GM12878 (cell line): Measurements from ENCODE around the gene TRANK1. TPM values are rescaled to one million over a fixed set of nuclear protein-coding genes. Genes with fewer than 3 reads are reported as not detected.
A peak's percentile ranks its signal among the peaks of the same experiment; 100 is the strongest.

Source experiments
- ATAC-seq: fragments of 200-7000 bp; cut with Tn5 transposase; 3 replicates; pipeline ENCODE4 v1.9.1; 2020; ENCODE audit warnings: mild to moderate bottlenecking, moderate library complexity
- BruUV-seq: library from RNA; stranded (reverse); fragments of 400-500 nt; replicated peaks from 2 replicates; lab custom pipeline; 2021; lab: Mats Ljungman, UMichigan
- CTCF ChIA-PET: fragments of 300-600 bp; sonication (Branson Sonifier 250); formaldehyde crosslinking; extraction: SDS; loops from one replicate; lab custom pipeline; 2021; ENCODE audit warnings: inconsistent platforms; lab: Yijun Ruan, JAX
- POLR2A ChIA-PET: fragments of 350-600 bp; formaldehyde crosslinking; extraction: SDS; loops from one replicate; lab custom pipeline; 2021; ENCODE audit warnings: inconsistent platforms; lab: Charles Lee
- RAD21 ChIA-PET: fragments of 300-600 bp; sonication (Branson Sonifier 250); formaldehyde crosslinking; loops from one replicate; lab custom pipeline; 2023; ENCODE audit warnings: antibody characterized with exemption; ENCODE audit not compliant: unreplicated experiment; lab: Charles Lee
- SMC1A ChIA-PET: fragments of 300-600 bp; sonication (Branson Sonifier 250); formaldehyde crosslinking; loops from one replicate; lab custom pipeline; 2023; ENCODE audit not compliant: unreplicated experiment, uncharacterized antibody; lab: Charles Lee
- DNase-seq: peaks from one replicate; pipeline ENCODE4 v3.0.0-alpha.2; 2011; ENCODE audit warnings: low read depth, low spot score
- FAIRE-seq: peaks from 3 replicates; lab custom pipeline; 2011; peaks lifted over from hg19 to GRCh38; lab: Jason Lieb, UNC
- H2AFZ ChIP-seq: 2 replicates; pipeline ENCODE4 v1.6.0; 2011; ENCODE audit warnings: low read depth, low read length, control low read depth; ENCODE audit not compliant: control insufficient read depth
- H3K27ac ChIP-seq: 2 replicates; pipeline ENCODE4 v1.5.1; 2011; ENCODE audit warnings: control low read depth; ENCODE audit not compliant: control insufficient read depth, insufficient read depth
- H3K27me3 ChIP-seq, 2 experiments: replicated peaks in 1 of 2; 2 replicates each; pipeline versions ENCODE4 v1.6.0 to v1.6.1; 2011; ENCODE audit warnings: low read length in 1 of 2; ENCODE audit not compliant: control insufficient read depth in 2 of 2, insufficient read depth in 2 of 2
- H3K36me3 ChIP-seq, 2 experiments: 2 replicates each; pipeline ENCODE4 v1.5.1; 2011; ENCODE audit warnings: low read length in 1 of 2; ENCODE audit not compliant: control insufficient read depth in 2 of 2, insufficient read depth in 2 of 2
- H3K4me1 ChIP-seq: 2 replicates; pipeline ENCODE4 v1.6.1; 2011; ENCODE audit warnings: mild to moderate bottlenecking, low read length, moderate library complexity, mixed read lengths; ENCODE audit not compliant: control insufficient read depth, insufficient read depth
- H3K4me2 ChIP-seq: 2 replicates; pipeline ENCODE4 v1.6.0; 2011; ENCODE audit warnings: control low read depth; ENCODE audit not compliant: control insufficient read depth, insufficient read depth
- H3K4me3 ChIP-seq: fragments of 200-600 bp; sonication (generic); 2 replicates; pipeline ENCODE4 v1.5.1; 2016
- H3K79me2 ChIP-seq: 2 replicates; pipeline ENCODE4 v1.6.0; 2011; ENCODE audit warnings: low read length; ENCODE audit not compliant: control insufficient read depth, insufficient read depth
- H3K9ac ChIP-seq: 2 replicates; pipeline ENCODE4 v1.8.0; 2011; ENCODE audit warnings: low read length, control low read depth, mixed read lengths; ENCODE audit not compliant: control insufficient read depth, insufficient read depth
- H3K9me3 ChIP-seq: replicated peaks from 3 replicates; pipeline ENCODE4 v1.5.1; 2011; ENCODE audit warnings: mild to moderate bottlenecking, low read length; ENCODE audit not compliant: control insufficient read depth, insufficient read depth
- H4K20me1 ChIP-seq: 2 replicates; pipeline ENCODE4 v1.6.0; 2011; ENCODE audit not compliant: control insufficient read depth, insufficient read depth
- BRCA1 ChIP-seq: IDR thresholded peaks from 2 replicates; pipeline ENCODE4 v1.6.1; 2011; ENCODE audit warnings: low read depth, low read length, improper control_type of control experiment
- CREB1 ChIP-seq: IDR thresholded peaks from 2 replicates; pipeline ENCODE4 v1.6.1; 2012; ENCODE audit warnings: low read depth, mild to moderate bottlenecking, inconsistent platforms
- ESRRA ChIP-seq: IDR thresholded peaks from 2 replicates; pipeline ENCODE4 v1.6.1; 2012; ENCODE audit warnings: mild to moderate bottlenecking, low read length, improper control_type of control experiment
- FOS ChIP-seq: IDR thresholded peaks from 3 replicates; pipeline ENCODE4 v1.6.1; 2011; ENCODE audit warnings: borderline replicate concordance; ENCODE audit not compliant: insufficient read length; ENCODE audit errors: extremely low read depth
- FOXM1 ChIP-seq: IDR thresholded peaks from 2 replicates; pipeline ENCODE4 v1.6.1; 2012; ENCODE audit warnings: low read depth, mild to moderate bottlenecking, inconsistent platforms, low read length, moderate library complexity
- GATAD2B ChIP-seq: fragments of 450-650 bp; conservative IDR thresholded peaks from 2 replicates; pipeline ENCODE4 v1.6.1; 2017; ENCODE audit warnings: low read depth, mild to moderate bottlenecking, moderate library complexity
- IRF4 ChIP-seq: IDR thresholded peaks from 2 replicates; pipeline ENCODE4 v1.6.1; 2011; ENCODE audit warnings: low read depth, low read length
- JUND ChIP-seq: IDR thresholded peaks from 2 replicates; pipeline ENCODE4 v1.6.1; 2012; ENCODE audit warnings: low read depth, mild to moderate bottlenecking, low read length, improper control_type of control experiment, moderate library complexity
- KDM1A ChIP-seq: fragments of 200-600 bp; sonication (generic); IDR thresholded peaks from 2 replicates; pipeline ENCODE4 v1.6.1; 2016; ENCODE audit warnings: borderline replicate concordance
- MEF2B ChIP-seq: fragments of 450-650 bp; IDR thresholded peaks from 2 replicates; pipeline ENCODE4 v1.6.1; 2018; ENCODE audit warnings: mild to moderate bottlenecking, moderate library complexity; ENCODE audit not compliant: partially characterized antibody, poor library complexity, severe bottlenecking
- NR2F1 ChIP-seq: fragments of 450-650 bp; conservative IDR thresholded peaks from 2 replicates; pipeline ENCODE4 v1.6.1; 2017; ENCODE audit warnings: mild to moderate bottlenecking
- RBBP5 ChIP-seq: fragments of 200-600 bp; sonication (generic); conservative IDR thresholded peaks from 2 replicates; pipeline ENCODE4 v1.6.1; 2016
- SMAD5 ChIP-seq: IDR thresholded peaks from 2 replicates; pipeline ENCODE4 v1.6.1; 2016; ENCODE audit warnings: antibody characterized with exemption, low read depth
- ZNF274 ChIP-seq: IDR thresholded peaks from one replicate; pipeline ENCODE4 v1.8.0; 2011; ENCODE audit not compliant: insufficient read length, insufficient read depth
- ZZZ3 ChIP-seq: IDR thresholded peaks from 2 replicates; pipeline ENCODE4 v1.6.1; 2011; ENCODE audit warnings: low read depth; ENCODE audit not compliant: control insufficient read depth, insufficient read length
- WGBS: methylation state at CpG from one replicate; pipeline ENCODE4 v1.1.6; 2016; ENCODE audit warnings: low lambda C conversion rate; ENCODE audit not compliant: insufficient replicate concordance, insufficient coverage; ENCODE audit errors: missing lambda C conversion rate; 5-methylcytosine and 5-hydroxymethylcytosine counted together
- in situ Hi-C: fragments of 300-500 bp; cut with MboI; formaldehyde crosslinking; loops from 9 replicates; pipeline ENCODE4 v1.14.3; 2018; ENCODE audit warnings: mixed read lengths
- intact Hi-C: fragments of 100-400 bp; cut with micrococcal nuclease; formaldehyde crosslinking; loops from one replicate; pipeline ENCODE4 v1.14.2; 2022; ENCODE audit not compliant: unreplicated experiment
- polyA plus RNA-seq, 11 experiments: library from polyadenylated mRNA; depleted of rRNA in 4 of 11; unstranded in 6 of 11; stranded (reverse) in 5 of 11; fragments of >200 nt; fragmentation: Nextera tagmentation in 4 of 11; fragmentation: Illumina TruSeq in 1 of 11; extraction: Ambion mirVana in 4 of 11; extraction: Trizol in 1 of 11; gene quantifications; 1 replicate in 1 of 11; 2 replicates in 10 of 11; pipeline versions ENCODE4 v1.2.1 to v1.2.3, GENCODE V29; 2011 to 2016; ENCODE audit warnings: inconsistent platforms in 2 of 11, missing spikeins in 2 of 11, low read depth in 1 of 11
- total RNA-seq, 4 experiments: library from RNA; depleted of rRNA in 3 of 4; stranded (reverse); fragments of >200 nt in 3 of 4; fragmentation: Illumina TruSeq in 1 of 4; extraction: Trizol in 1 of 4; gene quantifications; 2 replicates each; pipeline versions ENCODE4 v1.2.1 to v1.2.3, GENCODE V29; 2013 to 2021
- TF ChIP-seq, protein P1 (sequence below): IDR thresholded peaks from 2 replicates; pipeline ENCODE4 v1.6.1; 2012; ENCODE audit warnings: low read length, inconsistent platforms
- TF ChIP-seq, protein P2 (sequence below): fragments of 450-650 bp; IDR thresholded peaks from 2 replicates; pipeline ENCODE4 v1.6.1; 2016; ENCODE audit warnings: mild to moderate bottlenecking
- TF ChIP-seq, protein P3 (sequence below): fragments of 150-350 bp; IDR thresholded peaks from 2 replicates; pipeline ENCODE4 v1.6.1; 2014; ENCODE audit warnings: mild to moderate bottlenecking, low read depth, low read length

Gene TRANK1
- total and polyA plus RNA-seq, 10 of the 15 experiments (the other 5 are each of a cell fraction or from before 2014, with no cell fraction given): 0.46 to 8.8 (median 1.1) TPM

DNA sequence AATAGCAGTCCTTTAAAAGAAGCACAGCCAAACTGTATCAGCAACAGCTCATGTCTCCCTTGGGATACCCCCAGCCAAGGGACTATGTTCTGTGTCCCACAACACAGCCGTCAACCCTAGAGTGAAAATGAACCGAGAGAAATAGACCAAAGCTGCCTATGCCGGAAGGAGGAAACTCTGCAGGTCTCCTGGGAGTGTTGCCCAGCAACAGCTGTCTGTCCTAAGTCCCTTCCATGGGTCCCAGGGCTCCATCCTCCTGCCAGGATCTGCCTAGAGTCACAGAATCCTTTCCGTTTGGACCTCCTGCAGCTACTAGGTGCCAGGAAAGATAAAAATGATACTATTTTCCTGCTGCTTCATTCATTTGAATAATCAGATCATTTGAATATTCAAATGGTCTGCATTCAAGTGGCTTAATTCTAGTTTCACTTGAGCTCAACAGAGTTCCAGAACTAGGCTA, 53.1 kb downstream of the TRANK1 start:
- no peak overlapping the region for H3K4me3 ChIP-seq
- CTCF ChIA-PET: interaction anchor here (0.6 to 4.7 kb wide), 9 partner anchors 9 to 883 kb away, joined by 3 to 35 read pairs (median 6); no protein-coding TSS in a partner anchor
- RAD21 ChIA-PET: interaction anchor here (0.6 to 3.5 kb wide), 9 partner anchors 10 to 99 kb away, joined by 3 to 21 read pairs (median 4); no protein-coding TSS in a partner anchor
- peaks cover 35% of the 10 kb centered on the region for H3K4me1 ChIP-seq
- H3K9ac ChIP-seq: no peak overlapping the region; the same call in 1 of the 2 replicates
- BruUV-seq: no TSS peak
- H3K36me3 ChIP-seq: no peaks in the 10 kb centered on the region
- H3K27ac ChIP-seq: no peak overlapping the region
- no peak for FAIRE-seq
- H2AFZ ChIP-seq: peak overlapping the region; percentile 67
- in situ Hi-C loops (no loop called here), intact Hi-C loops (loop anchor here (2.0 to 5.0 kb wide), 3 partner anchors 15 to 101 kb away; partner anchors contain the start of genes EPM2AIP1 and MLH1)
- DNase-seq: peak; percentile 70
- 1% methylated on average over 4 of the region's 4 CpGs for WGBS
- H3K9me3 ChIP-seq: no peaks in the 10 kb centered on the region; the same call in 2 of the 3 replicates
- H4K20me1 ChIP-seq: no peaks in the 10 kb centered on the region
- H3K79me2 ChIP-seq: no peaks in the 10 kb centered on the region
- POLR2A ChIA-PET: interaction anchor here (0.9 to 3.4 kb wide), 7 partner anchors 9 to 101 kb away, joined by 3 to 17 read pairs (median 4); partner anchors contain the start of genes EPM2AIP1 and MLH1
- H3K4me2 ChIP-seq: peak overlapping the region; percentile 62
- no peaks in the 10 kb centered on the region for H3K27me3 ChIP-seq
- SMC1A ChIA-PET: interaction anchor here (1.0 to 9.7 kb wide), 10 partner anchors 9 to 101 kb away, joined by 5 to 76 read pairs (median 8); partner anchors contain the start of genes EPM2AIP1 and MLH1
- ATAC-seq: peak; percentile 80
- TF ChIP-seq, protein P1, sequence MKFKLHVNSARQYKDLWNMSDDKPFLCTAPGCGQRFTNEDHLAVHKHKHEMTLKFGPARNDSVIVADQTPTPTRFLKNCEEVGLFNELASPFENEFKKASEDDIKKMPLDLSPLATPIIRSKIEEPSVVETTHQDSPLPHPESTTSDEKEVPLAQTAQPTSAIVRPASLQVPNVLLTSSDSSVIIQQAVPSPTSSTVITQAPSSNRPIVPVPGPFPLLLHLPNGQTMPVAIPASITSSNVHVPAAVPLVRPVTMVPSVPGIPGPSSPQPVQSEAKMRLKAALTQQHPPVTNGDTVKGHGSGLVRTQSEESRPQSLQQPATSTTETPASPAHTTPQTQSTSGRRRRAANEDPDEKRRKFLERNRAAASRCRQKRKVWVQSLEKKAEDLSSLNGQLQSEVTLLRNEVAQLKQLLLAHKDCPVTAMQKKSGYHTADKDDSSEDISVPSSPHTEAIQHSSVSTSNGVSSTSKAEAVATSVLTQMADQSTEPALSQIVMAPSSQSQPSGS: 0 out of 2 replicates have a peak, but pooled peaks have one; percentile 15
- TF ChIP-seq JUND (no peak), NR2F1 (no peak), CREB1 (no peak), ESRRA (no peak), KDM1A (no peak), IRF4 (no peak), FOS (no peak), ZZZ3 (no peak), FOXM1 (no peak), SMAD5 (no peak), BRCA1 (no peak), MEF2B (peak; percentile 99), ZNF274 (no peak), GATAD2B (peak; percentile 59), RBBP5 (no peak)
- TF ChIP-seq, protein P2, sequence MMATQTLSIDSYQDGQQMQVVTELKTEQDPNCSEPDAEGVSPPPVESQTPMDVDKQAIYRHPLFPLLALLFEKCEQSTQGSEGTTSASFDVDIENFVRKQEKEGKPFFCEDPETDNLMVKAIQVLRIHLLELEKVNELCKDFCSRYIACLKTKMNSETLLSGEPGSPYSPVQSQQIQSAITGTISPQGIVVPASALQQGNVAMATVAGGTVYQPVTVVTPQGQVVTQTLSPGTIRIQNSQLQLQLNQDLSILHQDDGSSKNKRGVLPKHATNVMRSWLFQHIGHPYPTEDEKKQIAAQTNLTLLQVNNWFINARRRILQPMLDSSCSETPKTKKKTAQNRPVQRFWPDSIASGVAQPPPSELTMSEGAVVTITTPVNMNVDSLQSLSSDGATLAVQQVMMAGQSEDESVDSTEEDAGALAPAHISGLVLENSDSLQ: no peak
- TF ChIP-seq, protein P3, sequence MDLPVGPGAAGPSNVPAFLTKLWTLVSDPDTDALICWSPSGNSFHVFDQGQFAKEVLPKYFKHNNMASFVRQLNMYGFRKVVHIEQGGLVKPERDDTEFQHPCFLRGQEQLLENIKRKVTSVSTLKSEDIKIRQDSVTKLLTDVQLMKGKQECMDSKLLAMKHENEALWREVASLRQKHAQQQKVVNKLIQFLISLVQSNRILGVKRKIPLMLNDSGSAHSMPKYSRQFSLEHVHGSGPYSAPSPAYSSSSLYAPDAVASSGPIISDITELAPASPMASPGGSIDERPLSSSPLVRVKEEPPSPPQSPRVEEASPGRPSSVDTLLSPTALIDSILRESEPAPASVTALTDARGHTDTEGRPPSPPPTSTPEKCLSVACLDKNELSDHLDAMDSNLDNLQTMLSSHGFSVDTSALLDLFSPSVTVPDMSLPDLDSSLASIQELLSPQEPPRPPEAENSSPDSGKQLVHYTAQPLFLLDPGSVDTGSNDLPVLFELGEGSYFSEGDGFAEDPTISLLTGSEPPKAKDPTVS: no peak
